DND-41 (cell line): ENCODE results near the gene POMGNT2.

Source experiments
- CTCF ChIP-seq: IDR thresholded peaks from 2 replicates; pipeline ENCODE4 v1.5.1; 2012; ENCODE audit warnings: borderline replicate concordance, low read length, moderate library complexity, mild to moderate bottlenecking; ENCODE audit not compliant: poor library complexity, severe bottlenecking; ENCODE audit errors: extremely low read depth
- EZH2 ChIP-seq: IDR thresholded peaks from 3 replicates; pipeline ENCODE4 v1.6.1; 2012; ENCODE audit warnings: borderline replicate concordance, low read depth, mild to moderate bottlenecking, moderate library complexity, low read length, inconsistent platforms; ENCODE audit not compliant: severe bottlenecking

GRCh38 chr3:43080726-43081568 is 24.9 kb downstream of the POMGNT2 start:
- TF ChIP-seq CTCF: no peak
- no peak for TF ChIP-seq EZH2
